ENCODE data around the gene RAB11FIP3. TPM values are rescaled to one million over a fixed set of nuclear protein-coding genes. Genes with fewer than 3 reads are reported as not detected.
"Not testable (repeated sequence)": the region's sequence is repeated elsewhere in the genome, so short reads cannot be mapped to it uniquely, and the experiment has no call there.

The RAB11FIP3 gene
- total and polyA plus RNA-seq, 4 donors: 22.0 to 68.8 (median 61.9) TPM

DNA sequence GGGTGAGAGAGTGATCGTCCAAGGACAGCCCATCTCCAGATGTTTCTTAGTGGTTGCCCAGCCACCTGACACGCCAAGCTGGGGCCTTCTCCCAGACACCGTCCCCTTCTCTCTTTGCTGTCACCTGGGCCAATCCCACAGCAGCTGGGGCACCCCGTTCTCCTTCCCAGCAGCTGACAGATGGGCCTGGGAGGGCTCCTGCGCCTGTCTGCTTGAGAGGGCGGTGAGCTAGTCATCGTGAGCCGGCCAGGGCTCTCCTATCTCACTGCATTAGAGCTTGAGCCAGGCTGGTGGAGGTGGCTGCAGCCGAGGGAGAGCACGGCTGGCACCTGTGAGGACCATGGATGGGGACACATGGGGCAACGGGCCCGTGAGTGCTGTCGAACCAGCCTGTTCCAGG, 41.2 kb downstream of the RAB11FIP3 start:
- Histone ChIP-seq H3K27ac (ENCODE audit: low read depth in 1 of 2, low read length in 2 of 2) (no peak overlapping the region), H3K27me3 (ENCODE audit: control insufficient read depth in 1 of 2, insufficient read depth in 2 of 2, low read length in 1 of 2) (no peaks in the 10 kb centered on the region), H3K4me1 (ENCODE audit: control insufficient read depth in 1 of 2, insufficient read depth in 2 of 2, low read length in 2 of 2) (no peaks in the 10 kb centered on the region), H3K36me3 (ENCODE audit: control insufficient read depth in 1 of 2, insufficient read depth in 2 of 2, low read length in 1 of 2) (no peaks in the 10 kb centered on the region), H3K9me3 (ENCODE audit: control insufficient read depth, low read length) (no peaks in the 10 kb centered on the region), H3K4me3 (ENCODE audit: low read length in 2 of 2) (no peak overlapping the region)
- DNase-seq (no peak), ATAC-seq (ENCODE audit: low FRiP score) (no peak)
- WGBS, 2 donors: 87% methylated on average over 13 of the region's 13 CpGs
- intact Hi-C loops (cut with DNase I): no loop called here

GRCh38 chr16:467249-467871, 41.9 kb downstream of the RAB11FIP3 start:
- H3K4me1 ChIP-seq (ENCODE audit: control insufficient read depth in 1 of 2, insufficient read depth in 2 of 2, low read length in 2 of 2); H3K9me3 ChIP-seq (ENCODE audit: control insufficient read depth, low read length); H3K27ac ChIP-seq (ENCODE audit: low read depth in 1 of 2, low read length in 2 of 2); intact Hi-C loops (cut with DNase I); DNase-seq; H3K4me3 ChIP-seq (ENCODE audit: low read length in 2 of 2); ATAC-seq (ENCODE audit: low FRiP score); H3K27me3 ChIP-seq (ENCODE audit: control insufficient read depth in 1 of 2, insufficient read depth in 2 of 2, low read length in 1 of 2); H3K36me3 ChIP-seq (ENCODE audit: control insufficient read depth in 1 of 2, insufficient read depth in 2 of 2, low read length in 1 of 2): not testable (repeated sequence)
- WGBS, 2 donors: 65 to 74% methylated on average over 12 of the region's 12 CpGs

GRCh38 chr16:468068-468821, 42.8 kb downstream of the RAB11FIP3 start:
- 85 to 87% methylated on average over 19 of the region's 19 CpGs for WGBS, 2 donors
- DNase-seq: no peak
- H3K4me1 ChIP-seq (ENCODE audit: control insufficient read depth in 1 of 2, insufficient read depth in 2 of 2, low read length in 2 of 2): no peaks in the 10 kb centered on the region
- H3K9me3 ChIP-seq (ENCODE audit: control insufficient read depth, low read length): no peaks in the 10 kb centered on the region
- H3K36me3 ChIP-seq (ENCODE audit: control insufficient read depth in 1 of 2, insufficient read depth in 2 of 2, low read length in 1 of 2): no peaks in the 10 kb centered on the region
- no peak for ATAC-seq (ENCODE audit: low FRiP score)
- no peak overlapping the region for H3K27ac ChIP-seq (ENCODE audit: low read depth in 1 of 2, low read length in 2 of 2)
- intact Hi-C loops (cut with DNase I): no loop called here
- H3K27me3 ChIP-seq (ENCODE audit: control insufficient read depth in 1 of 2, insufficient read depth in 2 of 2, low read length in 1 of 2): no peaks in the 10 kb centered on the region
- no peak overlapping the region for H3K4me3 ChIP-seq (ENCODE audit: low read length in 2 of 2)

- H3K27me3 ChIP-seq (ENCODE audit: control insufficient read depth in 1 of 2, insufficient read depth in 2 of 2, low read length in 1 of 2); DNase-seq; H3K9me3 ChIP-seq (ENCODE audit: control insufficient read depth, low read length); H3K4me1 ChIP-seq (ENCODE audit: control insufficient read depth in 1 of 2, insufficient read depth in 2 of 2, low read length in 2 of 2); H3K4me3 ChIP-seq (ENCODE audit: low read length in 2 of 2); H3K36me3 ChIP-seq (ENCODE audit: control insufficient read depth in 1 of 2, insufficient read depth in 2 of 2, low read length in 1 of 2); H3K27ac ChIP-seq (ENCODE audit: low read depth in 1 of 2, low read length in 2 of 2); ATAC-seq (ENCODE audit: low FRiP score); intact Hi-C loops (cut with DNase I): not testable (repeated sequence)
- 95 to 98% methylated on average over 7 of the region's 7 CpGs for WGBS, 2 donors
Observed at GRCh38 chr16:469459-469858, 44.0 kb downstream of the RAB11FIP3 start.

DNA sequence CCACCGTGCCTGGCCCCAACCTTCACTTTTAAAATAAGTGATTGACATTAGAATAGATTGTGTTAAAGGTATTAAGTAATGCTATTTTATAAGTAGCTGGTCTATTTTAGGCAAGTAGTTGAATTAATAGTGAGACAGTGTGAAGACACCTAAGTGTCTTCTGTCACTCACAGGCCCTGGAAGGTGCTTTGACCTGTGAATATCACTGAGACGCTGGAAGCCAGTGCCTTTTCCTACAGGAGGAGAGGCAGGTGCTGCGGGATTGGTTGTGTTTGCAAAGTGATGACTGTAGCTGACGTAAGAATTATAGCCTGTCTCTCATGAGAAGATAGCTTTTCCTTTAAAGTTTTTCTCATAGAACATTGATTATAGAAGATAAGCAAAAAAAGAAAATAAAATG, 45.0 kb downstream of the RAB11FIP3 start:
- 88% methylated on average over 4 of the region's 4 CpGs for WGBS, 2 donors
- Histone ChIP-seq H3K36me3 (ENCODE audit: control insufficient read depth in 1 of 2, insufficient read depth in 2 of 2, low read length in 1 of 2) (no peaks in the 10 kb centered on the region), H3K4me1 (ENCODE audit: control insufficient read depth in 1 of 2, insufficient read depth in 2 of 2, low read length in 2 of 2) (no peaks in the 10 kb centered on the region), H3K27me3 (ENCODE audit: control insufficient read depth in 1 of 2, insufficient read depth in 2 of 2, low read length in 1 of 2) (no peaks in the 10 kb centered on the region), H3K9me3 (ENCODE audit: control insufficient read depth, low read length) (no peaks in the 10 kb centered on the region), H3K4me3 (ENCODE audit: low read length in 2 of 2) (no peak overlapping the region), H3K27ac (ENCODE audit: low read depth in 1 of 2, low read length in 2 of 2) (no peak overlapping the region)
- intact Hi-C loops (cut with DNase I): no loop called here
- DNase-seq: no peak
- ATAC-seq (ENCODE audit: low FRiP score): no peak

DNA sequence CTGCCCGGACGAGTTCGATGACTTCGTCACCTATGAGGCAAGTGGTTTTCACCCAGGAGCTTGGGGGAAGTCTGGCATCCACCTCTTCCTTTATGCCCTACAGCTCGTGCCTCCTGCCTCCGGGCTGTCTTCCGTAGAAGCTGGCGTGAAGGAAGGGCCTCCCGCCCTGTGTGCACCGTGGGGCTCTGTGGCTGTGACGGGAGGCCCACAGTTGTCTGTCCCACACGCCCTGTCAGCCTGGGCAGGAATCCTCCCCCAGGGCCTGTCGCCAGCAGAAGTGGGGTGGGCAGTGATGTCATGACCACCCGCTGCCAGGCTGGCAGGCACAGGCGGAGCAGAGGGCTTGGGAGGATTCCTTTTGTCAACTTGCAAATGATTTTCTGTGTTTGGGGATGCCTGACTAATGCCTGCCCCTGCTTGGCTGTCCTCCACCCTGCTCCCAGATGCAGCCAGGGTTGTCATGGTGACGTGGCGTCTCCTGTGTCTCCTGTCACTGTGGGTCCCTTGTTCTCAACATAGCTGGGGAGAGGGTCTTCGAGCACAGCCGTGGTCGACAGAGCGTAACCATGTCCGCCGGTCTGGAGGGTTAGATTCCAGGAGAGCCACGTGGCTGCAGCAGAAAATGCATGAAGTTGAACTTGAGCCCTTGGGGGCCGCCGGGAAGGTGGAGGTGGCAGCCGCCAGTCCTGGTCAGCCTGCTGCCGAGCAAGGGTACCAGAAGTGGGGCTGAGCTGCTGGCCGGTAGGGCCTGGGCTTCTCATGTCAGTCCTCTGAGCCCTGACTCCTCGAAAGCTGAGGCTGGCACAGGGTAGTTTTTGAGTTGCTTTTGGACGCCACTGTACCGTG, 46.1 kb downstream of the RAB11FIP3 start:
- 46 to 65% methylated on average over 32 of the region's 32 CpGs for WGBS, 2 donors
- intact Hi-C loops (cut with DNase I): no loop called here

DNA sequence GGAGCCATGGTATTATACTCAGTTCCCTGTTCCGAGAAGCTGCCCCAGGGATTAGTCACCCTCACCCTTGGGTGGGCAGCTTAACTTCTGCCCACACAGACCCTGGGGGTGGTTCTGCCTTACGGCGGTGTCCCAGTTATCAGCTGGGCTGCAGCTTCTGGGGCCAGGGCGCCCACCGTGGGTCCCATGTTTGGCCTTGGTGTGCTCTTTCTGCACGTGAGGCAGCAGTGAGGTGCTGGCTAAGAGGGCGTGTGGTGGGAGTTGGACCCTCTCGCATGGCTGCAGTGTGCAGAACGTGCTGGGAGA, 46.7 kb downstream of the RAB11FIP3 start:
- Histone ChIP-seq H3K27me3 (ENCODE audit: control insufficient read depth in 1 of 2, insufficient read depth in 2 of 2, low read length in 1 of 2) (no peaks in the 10 kb centered on the region), H3K4me3 (ENCODE audit: low read length in 2 of 2) (no peak overlapping the region), H3K9me3 (ENCODE audit: control insufficient read depth, low read length) (no peaks in the 10 kb centered on the region), H3K36me3 (ENCODE audit: control insufficient read depth in 1 of 2, insufficient read depth in 2 of 2, low read length in 1 of 2) (no peaks in the 10 kb centered on the region), H3K27ac (ENCODE audit: low read depth in 1 of 2, low read length in 2 of 2) (no peak overlapping the region), H3K4me1 (ENCODE audit: control insufficient read depth in 1 of 2, insufficient read depth in 2 of 2, low read length in 2 of 2) (no peaks in the 10 kb centered on the region)
- ATAC-seq (ENCODE audit: low FRiP score) (peak; percentile 15), DNase-seq (no peak)
- intact Hi-C loops (cut with DNase I): no loop called here
- 84 to 88% methylated on average over 9 of the region's 9 CpGs for WGBS, 2 donors

More for the DNA sequence above, 46.1 kb downstream of the RAB11FIP3 start:
- H3K4me1 ChIP-seq (ENCODE audit: control insufficient read depth in 1 of 2, insufficient read depth in 2 of 2, low read length in 2 of 2): no peaks in the 10 kb centered on the region
- no peaks in the 10 kb centered on the region for H3K36me3 ChIP-seq (ENCODE audit: control insufficient read depth in 1 of 2, insufficient read depth in 2 of 2, low read length in 1 of 2)
- ATAC-seq (ENCODE audit: low FRiP score) (peak; percentile 7), DNase-seq (no peak)
- no peaks in the 10 kb centered on the region for H3K27me3 ChIP-seq (ENCODE audit: control insufficient read depth in 1 of 2, insufficient read depth in 2 of 2, low read length in 1 of 2)
- no peak overlapping the region for H3K27ac ChIP-seq (ENCODE audit: low read depth in 1 of 2, low read length in 2 of 2)
- no peak overlapping the region for H3K4me3 ChIP-seq (ENCODE audit: low read length in 2 of 2)
- no peaks in the 10 kb centered on the region for H3K9me3 ChIP-seq (ENCODE audit: control insufficient read depth, low read length)

DNA sequence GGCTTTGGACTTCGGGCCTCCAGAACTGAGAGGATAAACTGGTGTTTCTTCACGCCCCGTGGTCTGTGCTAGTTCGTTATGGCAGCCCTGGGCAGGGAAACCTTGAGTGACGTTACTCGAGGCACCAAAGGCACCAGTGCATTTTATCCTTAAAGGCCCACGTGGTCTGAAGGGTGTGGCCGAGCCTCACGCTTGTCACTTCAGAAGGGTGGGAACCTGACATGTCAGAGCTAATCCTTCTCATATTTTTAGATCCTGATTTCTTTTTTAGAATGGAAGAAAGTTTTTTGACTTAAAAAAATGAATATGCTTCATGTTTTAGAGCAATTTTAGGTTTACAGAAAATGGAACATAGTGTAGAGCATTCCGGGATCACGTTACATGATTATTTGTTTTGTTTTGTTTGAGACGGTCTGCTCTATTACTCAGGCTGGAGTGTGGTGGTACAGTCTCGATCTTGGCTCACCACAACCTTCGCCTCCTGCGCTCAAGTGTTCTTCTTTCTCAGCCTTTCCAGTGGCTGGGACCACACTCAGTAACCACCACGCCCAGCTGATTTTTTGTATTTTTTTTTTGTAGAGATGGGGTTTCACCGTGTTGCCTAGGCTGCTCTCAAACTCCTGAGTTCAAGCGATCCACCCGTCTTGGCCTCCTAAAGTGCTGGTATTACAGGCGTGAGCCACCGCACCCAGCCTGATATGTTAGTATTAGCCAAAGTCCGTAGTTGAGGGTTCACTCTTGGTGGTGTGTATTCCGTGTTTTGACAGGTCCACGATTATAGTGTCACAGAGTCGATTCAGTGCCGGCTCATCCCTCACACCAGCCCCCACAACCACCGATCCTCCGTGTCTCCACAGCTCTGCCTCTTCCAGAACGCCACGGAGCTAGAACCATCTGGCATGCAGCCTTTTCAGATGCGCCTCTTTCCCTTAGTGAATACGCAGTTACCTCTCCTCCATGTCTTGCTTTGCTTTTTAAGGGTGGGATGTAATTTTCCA, 47.9 kb downstream of the RAB11FIP3 start:
- H3K36me3 ChIP-seq (ENCODE audit: control insufficient read depth in 1 of 2, insufficient read depth in 2 of 2, low read length in 1 of 2): no peaks in the 10 kb centered on the region
- ATAC-seq (ENCODE audit: low FRiP score) (no peak), DNase-seq (no peak)
- H3K27ac ChIP-seq (ENCODE audit: low read depth in 1 of 2, low read length in 2 of 2): no peak overlapping the region
- whole genome bisulfite sequencing, 2 donors: 93% methylated on average over 32 of the region's 32 CpGs
- H3K4me3 ChIP-seq (ENCODE audit: low read length in 2 of 2): no peak overlapping the region
- intact Hi-C loops (cut with DNase I): no loop called here
- H3K4me1 ChIP-seq (ENCODE audit: control insufficient read depth in 1 of 2, insufficient read depth in 2 of 2, low read length in 2 of 2): no peaks in the 10 kb centered on the region
- H3K27me3 ChIP-seq (ENCODE audit: control insufficient read depth in 1 of 2, insufficient read depth in 2 of 2, low read length in 1 of 2): no peaks in the 10 kb centered on the region
- H3K9me3 ChIP-seq (ENCODE audit: control insufficient read depth, low read length): no peaks in the 10 kb centered on the region

All from aorta (tissue), 5 donors.